Measurements from ENCODE around the gene SLC4A8. TPM values are rescaled to one million over a fixed set of nuclear protein-coding genes. Genes with fewer than 3 reads are reported as not detected.

Gene SLC4A8
- total and polyA plus RNA-seq, 2 donors (not counting 3 experiments of a cell fraction or from before 2014, with no cell fraction given) = 4.7 to 9.7 TPM

DNA sequence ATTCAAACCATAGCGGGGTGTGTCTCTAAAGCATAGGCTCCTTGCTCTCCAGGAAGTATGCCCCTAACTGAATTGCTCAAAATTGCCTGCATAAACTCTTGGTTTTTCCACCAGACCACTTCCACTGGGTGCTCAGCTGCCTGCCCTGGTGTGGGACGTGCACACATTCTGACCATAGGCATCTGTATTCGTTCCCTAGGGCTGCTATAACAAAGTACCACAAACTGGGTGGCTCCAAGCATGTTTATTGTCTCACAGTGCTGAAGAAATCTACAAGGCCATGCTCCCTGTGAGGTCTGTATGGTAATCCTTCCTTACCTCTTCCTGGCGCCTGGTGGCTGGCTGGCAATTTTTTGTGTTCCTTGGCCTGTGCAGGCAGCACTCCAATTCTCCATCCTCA lies 17.0 kb upstream of the SLC4A8 start:
- no peaks in the 10 kb centered on the region for H3K36me3 ChIP-seq (ENCODE audit: control insufficient read depth in 2 of 2, extremely low read depth in 1 of 2, insufficient read depth in 2 of 2, low read length in 2 of 2)
- H3K27me3 ChIP-seq (ENCODE audit: control insufficient read depth in 2 of 2, insufficient read depth in 2 of 2, low read length in 2 of 2) = no peaks in the 10 kb centered on the region
- TF ChIP-seq JUN (IDR thresholded peaks at IDR 0.05; ENCODE audit: borderline replicate concordance, insufficient read depth, insufficient read length, low read depth) (no peak), POLR2A (IDR thresholded peaks at IDR 0.05; ENCODE audit: low read depth, low read length) (no peak), GATA2 (IDR thresholded peaks at IDR 0.05; ENCODE audit: insufficient read depth, insufficient read length, low read depth, low read length) (no peak), POLR2AphosphoS5 (IDR thresholded peaks at IDR 0.05; ENCODE audit: insufficient read depth, low read depth, low read length) (no peak)
- TF ChIP-seq, protein P1, sequence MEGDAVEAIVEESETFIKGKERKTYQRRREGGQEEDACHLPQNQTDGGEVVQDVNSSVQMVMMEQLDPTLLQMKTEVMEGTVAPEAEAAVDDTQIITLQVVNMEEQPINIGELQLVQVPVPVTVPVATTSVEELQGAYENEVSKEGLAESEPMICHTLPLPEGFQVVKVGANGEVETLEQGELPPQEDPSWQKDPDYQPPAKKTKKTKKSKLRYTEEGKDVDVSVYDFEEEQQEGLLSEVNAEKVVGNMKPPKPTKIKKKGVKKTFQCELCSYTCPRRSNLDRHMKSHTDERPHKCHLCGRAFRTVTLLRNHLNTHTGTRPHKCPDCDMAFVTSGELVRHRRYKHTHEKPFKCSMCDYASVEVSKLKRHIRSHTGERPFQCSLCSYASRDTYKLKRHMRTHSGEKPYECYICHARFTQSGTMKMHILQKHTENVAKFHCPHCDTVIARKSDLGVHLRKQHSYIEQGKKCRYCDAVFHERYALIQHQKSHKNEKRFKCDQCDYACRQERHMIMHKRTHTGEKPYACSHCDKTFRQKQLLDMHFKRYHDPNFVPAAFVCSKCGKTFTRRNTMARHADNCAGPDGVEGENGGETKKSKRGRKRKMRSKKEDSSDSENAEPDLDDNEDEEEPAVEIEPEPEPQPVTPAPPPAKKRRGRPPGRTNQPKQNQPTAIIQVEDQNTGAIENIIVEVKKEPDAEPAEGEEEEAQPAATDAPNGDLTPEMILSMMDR (IDR thresholded peaks at IDR 0.05; ENCODE audit: extremely low read depth in 1 of 2, insufficient read depth in 1 of 2, low read depth in 1 of 2, low read length in 2 of 2) = no peak
- no peak overlapping the region for H3K27ac ChIP-seq (ENCODE audit: insufficient read depth, low read depth, low read length)
- BruUV-seq (replicated peaks) = no TSS peak
- CTCF ChIA-PET = interaction anchor here (0.7 kb wide), 1 partner anchor 12 kb away, joined by 3 read pairs; no protein-coding TSS in a partner anchor
- no peaks in the 10 kb centered on the region for H3K9me3 ChIP-seq (replicated peaks; ENCODE audit: control insufficient read depth, insufficient read depth, low read length)
- no peaks in the 10 kb centered on the region for H3K4me1 ChIP-seq (ENCODE audit: control insufficient read depth, extremely low read depth, insufficient read depth, low read length)
- FAIRE-seq (no peak), DNase-seq (ENCODE audit: low read depth, low spot score) (no peak)
- POLR2A ChIA-PET = interaction anchor here (0.6 kb wide), 1 partner anchor 422 kb away, joined by 8 read pairs; no protein-coding TSS in a partner anchor
- H3K9ac ChIP-seq (replicated peaks; ENCODE audit: extremely low read depth, insufficient read depth, low read length) = no peak overlapping the region
- H3K4me2 ChIP-seq (ENCODE audit: insufficient read depth, low read length) = no peak overlapping the region
- H3K9me1 ChIP-seq (replicated peaks; ENCODE audit: control insufficient read depth, extremely low read depth, insufficient read depth, low read length) = no peaks in the 10 kb centered on the region
- no peak overlapping the region for H3K4me3 ChIP-seq (replicated peaks in 1 of 3; ENCODE audit: insufficient read depth in 1 of 3, low read depth in 1 of 3, low read length in 3 of 3)
- intact Hi-C loops (cut with micrococcal nuclease) (no loop called here), dilution Hi-C loops (cut with MboI; ENCODE audit: extremely low pct_ligation_motif_present, low sequenced_read_pairs) (no loop called here)
- no peak overlapping the region for H2AFZ ChIP-seq (ENCODE audit: low read depth, low read length)
- no peaks in the 10 kb centered on the region for H3K79me2 ChIP-seq (ENCODE audit: control insufficient read depth, insufficient read depth, low read length)
- H4K20me1 ChIP-seq (replicated peaks; ENCODE audit: control insufficient read depth, extremely low read depth, insufficient read depth, low read length) = no peaks in the 10 kb centered on the region

DNA sequence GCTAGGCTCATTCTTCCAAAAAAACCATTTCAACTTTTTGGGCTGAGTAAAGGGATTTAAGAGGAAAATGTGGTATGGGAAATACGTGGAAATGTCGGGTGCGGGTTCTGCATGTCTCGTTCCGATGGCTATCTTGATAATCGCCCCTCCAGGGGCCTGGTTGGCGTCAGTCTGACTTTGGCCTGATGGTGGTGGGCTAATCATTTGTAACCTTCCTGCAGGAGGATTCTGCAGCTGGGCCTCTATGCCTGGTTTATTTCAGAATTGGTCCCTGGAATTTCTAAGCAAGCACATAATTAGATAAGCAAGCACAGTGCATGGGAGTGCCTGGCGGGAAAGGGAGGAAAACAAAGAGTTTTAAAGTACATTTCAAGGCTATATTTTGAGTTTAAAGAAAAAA lies 14.8 kb upstream of the SLC4A8 start:
- Histone ChIP-seq H3K36me3 (ENCODE audit: control insufficient read depth in 2 of 2, extremely low read depth in 1 of 2, insufficient read depth in 2 of 2, low read length in 2 of 2) (no peaks in the 10 kb centered on the region), H4K20me1 (replicated peaks; ENCODE audit: control insufficient read depth, extremely low read depth, insufficient read depth, low read length) (no peaks in the 10 kb centered on the region), H3K9ac (replicated peaks; ENCODE audit: extremely low read depth, insufficient read depth, low read length) (no peak overlapping the region), H3K9me3 (replicated peaks; ENCODE audit: control insufficient read depth, insufficient read depth, low read length) (no peaks in the 10 kb centered on the region), H3K4me2 (ENCODE audit: insufficient read depth, low read length) (no peak overlapping the region), H3K79me2 (ENCODE audit: control insufficient read depth, insufficient read depth, low read length) (no peaks in the 10 kb centered on the region), H3K27ac (ENCODE audit: insufficient read depth, low read depth, low read length) (no peak overlapping the region), H3K27me3 (ENCODE audit: control insufficient read depth in 2 of 2, insufficient read depth in 2 of 2, low read length in 2 of 2) (no peaks in the 10 kb centered on the region), H2AFZ (ENCODE audit: low read depth, low read length) (no peak overlapping the region), H3K4me1 (ENCODE audit: control insufficient read depth, extremely low read depth, insufficient read depth, low read length) (no peaks in the 10 kb centered on the region), H3K9me1 (replicated peaks; ENCODE audit: control insufficient read depth, extremely low read depth, insufficient read depth, low read length) (no peaks in the 10 kb centered on the region), H3K4me3 (replicated peaks in 1 of 3; ENCODE audit: insufficient read depth in 1 of 3, low read depth in 1 of 3, low read length in 3 of 3) (no peak overlapping the region)
- no TSS peak for BruUV-seq (replicated peaks)
- intact Hi-C loops (cut with micrococcal nuclease) (no loop called here), dilution Hi-C loops (cut with MboI; ENCODE audit: extremely low pct_ligation_motif_present, low sequenced_read_pairs) (no loop called here)
- CTCF ChIA-PET = interaction anchor here (1.0 to 1.2 kb wide), 2 partner anchors 9 to 11 kb away, joined by 4 read pairs; no protein-coding TSS in a partner anchor
- no peak for FAIRE-seq
- DNase-seq (ENCODE audit: low read depth, low spot score) = no peak
- TF ChIP-seq GATA2 (IDR thresholded peaks at IDR 0.05; ENCODE audit: insufficient read depth, insufficient read length, low read depth, low read length) (no peak), POLR2A (IDR thresholded peaks at IDR 0.05; ENCODE audit: low read depth, low read length) (no peak), EZH2 (IDR thresholded peaks at IDR 0.05; ENCODE audit: borderline replicate concordance, low read depth, low read length, severe bottlenecking) (no peak)
- POLR2A ChIA-PET = no interaction called here
